Right lung (tissue), 5 donors: ENCODE measurements around the gene NOTCH2. TPM values are rescaled to one million over a fixed set of nuclear protein-coding genes. Genes with fewer than 3 reads are reported as not detected.
A peak's percentile ranks its signal among the peaks of the same experiment; 100 is the strongest.

Experiments
- DNase-seq, 2 donors: peaks; one replicate each; pipeline ENCODE4 v3.0.0-alpha.2; 2013
- polyA plus RNA-seq, 5 donors: library from polyadenylated mRNA; unstranded; fragments of 120-200 nt; gene quantifications; one replicate each; pipeline versions ENCODE4 v1.2.1 to v1.2.3, GENCODE V29; 2013; ENCODE audit warnings: inconsistent platforms in 1 of 5, low replicate concordance in 1 of 5; ENCODE audit not compliant: insufficient read length in 5 of 5, insufficient read depth in 1 of 5

NOTCH2 gene
- polyA plus RNA-seq, 5 donors = 46.7 to 82.0 (median 68.6) TPM

DNA sequence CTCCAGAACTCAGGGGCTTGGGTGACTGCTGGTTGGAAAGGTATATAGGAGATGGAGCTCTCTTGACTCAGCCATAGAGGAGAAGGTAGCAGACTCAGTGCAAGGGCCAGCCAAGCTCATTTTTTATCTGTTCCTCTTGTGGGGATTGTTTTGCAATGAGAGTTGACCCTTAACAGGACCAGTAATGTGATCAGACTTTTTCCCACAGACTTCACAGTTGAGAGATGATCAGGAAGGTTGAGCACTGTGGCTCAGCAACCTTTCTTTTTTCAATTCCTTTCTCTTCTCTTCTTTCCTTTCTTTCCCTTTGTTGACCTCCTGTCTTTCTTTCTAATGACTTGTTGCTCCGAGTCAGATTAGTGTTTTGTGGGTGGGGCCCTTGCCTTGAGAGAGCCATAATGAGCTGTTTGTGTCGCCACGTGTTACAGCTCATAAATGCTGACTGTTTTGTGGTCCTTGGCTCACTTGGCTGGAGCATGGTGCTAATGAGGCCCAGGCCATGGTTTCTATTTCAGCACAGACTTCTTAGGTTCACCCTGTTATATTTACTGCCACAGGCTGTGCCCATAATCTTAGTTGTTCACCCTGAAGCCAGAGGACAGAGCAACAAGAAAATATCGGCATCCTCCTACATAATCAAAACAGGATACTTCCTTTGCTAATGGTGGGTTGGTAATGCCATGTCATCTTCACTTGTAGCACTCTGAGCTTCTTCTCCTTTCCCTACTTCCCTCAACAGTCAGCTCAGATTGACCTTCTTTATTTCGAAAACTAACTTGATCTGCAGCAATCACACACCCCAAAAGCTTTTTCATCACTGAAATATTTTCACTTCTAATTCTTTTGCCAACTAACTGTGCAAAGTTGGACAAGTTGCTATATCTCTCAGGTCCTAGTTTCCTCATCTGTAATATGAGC, 187.1 kb downstream of the NOTCH2 start:
- no peak for DNase-seq

DNA sequence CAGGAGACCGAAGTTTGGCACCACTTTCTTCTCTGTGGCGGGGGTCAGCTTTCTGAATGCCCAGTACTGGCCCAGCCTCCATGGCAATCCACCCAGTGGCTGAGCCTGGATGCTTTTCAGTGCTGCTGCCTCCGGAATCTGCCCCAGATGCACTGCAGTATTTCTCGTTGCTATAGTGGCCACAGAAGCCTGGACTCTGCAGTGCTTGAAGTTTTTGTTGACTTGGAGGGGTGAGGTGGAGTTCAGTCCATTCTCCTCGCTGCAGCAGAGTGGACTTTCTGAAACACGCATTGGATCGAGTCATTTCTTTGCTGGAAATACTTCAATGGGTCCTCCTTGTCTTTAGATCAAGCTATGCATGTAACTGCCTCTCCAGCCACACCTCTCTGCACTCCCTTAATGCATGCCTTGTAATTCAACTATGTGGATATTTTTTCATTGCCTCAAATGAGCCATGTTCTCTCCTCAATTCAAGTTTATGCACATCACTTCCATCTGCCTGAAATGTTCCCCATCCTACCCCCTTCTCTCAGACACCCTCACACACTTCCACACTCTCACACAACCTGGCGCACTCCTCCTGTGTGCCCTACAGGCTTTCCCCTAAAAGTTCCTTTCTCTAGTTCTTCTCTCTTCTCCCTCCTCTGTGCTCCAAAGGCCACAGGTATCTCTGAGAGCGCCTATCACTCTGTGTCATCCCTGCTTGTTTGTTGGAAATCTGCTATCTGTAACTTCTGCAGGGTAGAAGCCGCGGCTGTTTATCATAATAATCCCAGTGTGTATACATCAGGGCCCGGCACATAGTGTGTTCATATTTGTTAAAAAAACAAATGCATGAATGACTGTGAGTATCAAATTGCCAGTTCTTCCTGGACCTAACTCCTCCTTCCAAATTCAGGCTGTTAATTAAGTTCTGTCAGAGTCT, 189.7 kb downstream of the NOTCH2 start:
- DNase-seq = no peak

DNA sequence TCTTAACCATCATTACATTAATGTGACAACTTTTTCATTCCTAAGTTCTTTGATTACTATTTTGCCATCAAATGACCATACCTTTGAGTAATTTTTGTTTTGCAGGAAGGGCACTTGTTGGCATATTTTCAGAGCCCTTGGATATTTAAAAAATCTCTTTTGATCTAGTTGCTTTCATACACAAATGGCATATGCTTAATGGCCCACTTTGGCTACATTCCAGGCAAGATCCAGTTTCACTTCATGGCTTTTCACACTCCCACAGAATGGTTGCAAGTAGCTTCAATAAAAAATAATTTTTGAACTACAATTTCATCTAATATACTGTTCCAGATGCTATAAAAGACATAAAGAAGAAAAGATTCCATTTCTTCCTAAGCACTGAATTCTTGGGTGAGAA, 191.3 kb downstream of the NOTCH2 start:
- no peak for DNase-seq

DNA sequence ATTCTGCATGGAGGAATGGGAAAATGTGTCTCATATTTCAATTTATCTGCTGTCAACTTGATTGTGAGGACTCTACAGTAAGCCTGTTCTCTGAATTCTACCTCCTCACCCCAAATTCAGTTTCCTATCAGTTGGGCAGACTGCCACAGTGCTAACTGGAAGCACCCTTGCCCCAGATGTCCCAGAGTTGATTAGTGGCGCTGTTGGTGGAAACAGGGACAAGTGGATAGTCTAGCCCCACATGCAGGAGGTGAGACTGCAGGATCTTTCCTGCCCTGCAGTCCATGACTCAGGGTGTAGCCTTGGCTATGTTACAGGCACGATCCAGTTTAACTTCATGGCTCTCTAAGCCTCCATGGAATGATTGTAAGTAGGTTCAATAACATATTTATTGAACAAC, 195.3 kb downstream of the NOTCH2 start:
- no peak for DNase-seq

DNA sequence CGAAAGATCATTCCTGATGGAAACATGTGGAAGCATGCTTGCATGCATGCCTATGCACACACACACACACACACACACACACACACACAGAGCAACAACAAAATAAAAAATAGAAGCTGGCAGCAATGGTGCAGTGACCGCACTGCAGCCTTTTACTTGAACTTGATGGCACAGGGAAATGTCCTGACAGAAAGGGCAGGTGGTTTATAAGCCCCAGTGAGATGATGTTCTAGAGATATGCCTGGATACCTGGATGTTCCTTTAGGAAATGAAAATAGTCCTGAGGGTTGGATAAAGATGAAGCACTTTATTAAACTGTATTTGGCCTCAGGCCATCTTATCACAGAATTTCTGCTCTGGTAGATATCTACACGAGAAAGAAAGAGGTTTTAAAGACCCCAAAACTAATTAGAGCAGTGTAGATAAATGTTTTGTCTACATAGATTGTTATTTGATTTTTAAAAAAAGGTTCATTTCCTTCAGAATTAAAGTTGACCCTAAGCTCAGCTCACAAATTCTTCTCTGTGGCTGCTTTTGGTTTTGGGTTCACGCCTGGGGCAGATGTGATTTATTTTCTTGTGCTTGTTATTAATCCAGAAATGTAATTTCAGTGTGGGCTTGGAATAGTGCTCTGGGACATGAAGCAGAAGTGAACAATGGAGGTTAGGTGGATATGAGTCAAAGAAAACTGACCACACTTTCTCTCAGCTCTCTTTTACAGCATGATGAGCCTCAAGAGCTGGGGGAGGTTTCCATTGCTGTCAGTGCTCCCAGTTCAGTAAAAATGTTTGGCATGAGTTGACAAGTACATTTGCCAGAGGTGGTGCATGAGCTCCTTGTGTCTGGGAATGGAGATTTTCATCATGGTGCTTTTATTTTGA, 196.1 kb downstream of the NOTCH2 start:
- DNase-seq = no peak

DNA sequence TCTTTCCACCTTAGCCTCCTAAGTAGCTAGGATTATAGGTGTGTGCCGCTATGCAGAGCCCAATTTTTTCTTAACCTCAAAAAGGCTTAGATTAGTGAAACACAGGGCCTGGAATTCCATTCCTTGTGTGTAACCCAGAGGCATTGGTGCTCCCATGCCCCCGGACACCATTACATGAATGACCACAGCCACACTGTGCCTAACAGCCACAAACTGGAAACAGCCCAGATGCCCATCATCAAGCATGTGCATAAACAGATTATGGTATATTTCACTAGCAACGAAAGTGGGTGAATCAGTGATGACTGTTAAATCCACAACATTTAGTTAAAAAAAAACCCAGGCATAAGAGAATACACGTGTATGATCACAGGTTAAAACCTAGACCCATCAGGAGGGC, 197.6 kb downstream of the NOTCH2 start:
- DNase-seq = no peak

DNA sequence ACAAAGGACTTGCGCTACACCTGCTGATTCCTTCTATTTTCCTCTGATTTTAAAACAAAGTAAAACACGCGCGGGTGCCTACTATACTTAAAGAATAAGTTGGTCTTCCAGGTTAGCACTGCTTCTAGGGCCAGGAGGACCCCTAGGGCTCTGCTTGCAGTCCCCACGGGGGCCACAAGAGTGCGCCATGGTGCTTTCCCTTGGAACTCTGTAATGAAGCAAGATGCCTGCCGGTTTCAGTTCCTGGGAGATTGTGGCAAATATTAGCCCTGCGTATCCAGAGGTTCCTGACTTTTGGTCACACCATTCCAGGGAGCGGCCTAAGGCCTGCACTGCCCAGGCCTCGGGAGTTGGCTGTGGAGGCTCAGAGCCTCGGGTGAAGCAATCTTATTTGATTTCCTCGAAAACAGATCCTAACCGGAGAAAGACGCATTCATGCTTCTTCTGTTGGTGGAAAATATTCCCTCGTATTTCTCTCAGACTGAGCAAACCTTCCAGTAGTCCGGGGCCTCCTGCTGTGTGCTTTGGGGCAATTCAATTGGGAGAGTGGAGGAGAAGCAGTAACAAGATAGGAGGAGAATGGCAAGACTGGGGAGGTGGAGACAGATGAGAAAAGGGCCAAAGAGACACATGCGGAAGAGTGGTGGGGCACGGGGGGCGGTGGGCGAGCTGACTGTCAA, 198.4 kb downstream of the NOTCH2 start:
- peak; percentile 36 to 63 for DNase-seq

DNA sequence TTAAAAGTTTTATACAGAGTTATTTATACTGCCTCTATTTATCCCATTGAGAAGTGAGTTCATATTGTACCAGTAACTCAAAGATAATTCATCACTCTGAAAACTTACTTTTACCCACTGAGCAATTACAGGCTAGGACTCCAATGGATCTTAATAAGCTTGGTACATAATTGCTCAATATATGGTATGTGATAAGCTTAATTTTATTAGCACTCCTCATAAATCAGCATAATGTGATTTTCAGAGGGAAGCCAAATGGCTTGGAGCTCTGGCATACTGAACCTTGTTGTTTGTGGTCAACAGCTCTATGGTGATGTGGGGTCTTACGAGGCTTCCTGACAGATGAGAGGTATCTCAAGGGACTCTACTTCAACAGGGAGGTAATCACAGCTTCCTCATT, 199.5 kb downstream of the NOTCH2 start:
- no peak for DNase-seq

DNA sequence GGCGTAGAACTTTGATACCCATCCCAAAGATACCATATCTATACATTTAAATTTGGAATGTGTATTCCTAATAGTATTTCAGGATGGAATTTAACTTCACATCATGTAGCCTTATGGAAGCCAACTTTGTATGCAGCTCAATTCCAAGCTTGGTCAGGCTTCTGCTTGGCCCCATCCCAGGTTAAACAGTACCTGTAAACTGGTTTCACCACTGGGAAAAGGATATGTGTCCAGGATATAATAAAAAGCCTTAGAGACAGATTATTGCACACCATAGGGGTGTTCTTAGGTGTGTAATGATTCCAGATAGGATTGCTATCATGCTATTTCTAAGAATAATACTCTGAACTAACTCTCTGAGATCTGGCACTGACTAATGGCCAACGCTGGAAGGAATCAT, 201.3 kb downstream of the NOTCH2 start:
- no peak for DNase-seq

DNA sequence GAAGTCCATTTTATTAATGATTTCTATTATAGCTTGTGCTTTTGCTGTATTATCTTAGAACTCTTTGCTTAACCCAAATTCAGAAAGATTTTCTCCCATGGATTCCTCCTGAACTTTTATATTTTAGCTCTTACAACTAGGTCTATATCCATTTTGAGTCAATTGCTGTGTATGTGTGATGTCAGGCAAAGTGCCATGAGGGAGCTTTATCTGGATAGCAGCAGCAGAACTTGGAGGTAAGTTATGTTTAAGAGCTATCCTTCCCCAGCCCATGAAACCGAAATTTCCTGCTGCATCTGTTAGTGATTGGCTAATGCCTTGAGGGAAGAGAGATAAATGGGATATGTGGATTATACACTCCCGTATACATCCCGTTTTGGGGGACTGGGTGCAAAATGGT, 203.0 kb downstream of the NOTCH2 start:
- no peak for DNase-seq

DNA sequence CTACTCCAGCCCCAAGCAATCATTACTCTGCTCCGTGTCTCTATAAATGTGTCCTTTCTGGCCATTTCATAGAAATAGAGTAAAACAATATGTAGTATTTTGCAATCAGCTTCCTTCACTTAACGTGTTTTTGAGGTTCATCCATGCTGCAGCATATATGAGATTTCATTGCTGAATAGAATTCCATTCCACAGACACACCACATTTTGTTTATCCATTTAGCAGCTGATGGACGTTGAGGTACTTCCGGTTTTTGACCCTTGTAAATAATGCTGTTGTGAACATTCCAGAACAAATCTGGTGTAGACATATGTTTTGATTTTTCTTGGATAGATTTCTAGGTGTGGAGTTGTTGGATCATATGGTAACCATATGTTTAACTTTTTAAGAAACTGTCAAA, 203.8 kb downstream of the NOTCH2 start:
- peak in 1 of 2 donors; percentile 41 for DNase-seq

DNA sequence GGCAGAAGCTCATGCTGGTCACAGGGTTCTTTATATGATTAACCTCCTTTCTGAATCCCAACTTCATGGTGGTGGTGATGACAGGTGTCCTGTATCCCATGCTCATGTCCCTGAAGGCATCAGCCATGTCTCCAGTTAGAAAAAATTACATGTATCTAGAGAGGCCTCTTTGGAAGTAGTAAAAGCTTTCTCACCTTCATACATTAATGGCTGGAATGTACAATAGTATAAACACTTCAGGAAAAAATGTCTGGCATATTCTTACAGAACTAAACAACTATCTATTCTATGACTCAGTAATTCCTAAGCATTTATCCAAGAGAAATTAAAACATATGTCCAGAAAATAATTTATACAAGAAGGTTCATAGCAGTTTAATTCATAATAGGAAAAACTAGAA, 207.2 kb downstream of the NOTCH2 start:
- no peak for DNase-seq

Other genes with a start within 250 kb of the NOTCH2 start
- gene ADAM30, start 173.1 kb downstream of the NOTCH2 start, polyA plus RNA-seq = not detected
- 10 to 100 TPM; 34.0 to 47.1 (median 40.8) TPM for gene SEC22B, start 106.9 kb upstream of the NOTCH2 start, polyA plus RNA-seq